ENCODE data around the gene ZNF496. TPM values are rescaled to one million over a fixed set of nuclear protein-coding genes. Genes with fewer than 3 reads are reported as not detected.

The ZNF496 gene
- total RNA-seq, 2 donors from 2014 or later: 4.8 to 14.5 TPM

DNA sequence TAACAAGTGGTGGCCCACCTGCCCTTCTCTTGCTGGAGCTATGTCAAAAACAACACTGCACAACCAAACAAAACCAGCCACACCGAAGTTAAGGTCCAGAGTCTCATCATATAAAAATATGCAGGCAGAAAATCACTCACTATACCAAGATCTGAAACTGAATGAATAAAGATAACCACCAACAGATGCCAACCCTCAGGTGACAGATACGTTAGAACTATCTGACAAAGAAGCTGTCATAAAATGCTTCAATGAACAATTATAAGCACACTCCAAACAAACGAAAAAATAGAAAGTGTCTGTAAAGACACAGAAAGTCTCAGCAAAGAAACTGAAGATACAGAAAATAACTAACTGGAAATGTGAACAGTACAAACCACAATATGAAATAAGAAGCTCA, 14.0 kb downstream of the ZNF496 start:
- ATAC-seq: no peak
- Mint-ChIP-seq H3K36me3 (peaks cover 7 to 29% of the 10 kb centered on the region in 2 donors), H3K27ac (no peak overlapping the region), H3K9me3 (no peaks in the 10 kb centered on the region)
- DNase-seq (ENCODE audit: low spot score in 2 of 2): no peak

DNA sequence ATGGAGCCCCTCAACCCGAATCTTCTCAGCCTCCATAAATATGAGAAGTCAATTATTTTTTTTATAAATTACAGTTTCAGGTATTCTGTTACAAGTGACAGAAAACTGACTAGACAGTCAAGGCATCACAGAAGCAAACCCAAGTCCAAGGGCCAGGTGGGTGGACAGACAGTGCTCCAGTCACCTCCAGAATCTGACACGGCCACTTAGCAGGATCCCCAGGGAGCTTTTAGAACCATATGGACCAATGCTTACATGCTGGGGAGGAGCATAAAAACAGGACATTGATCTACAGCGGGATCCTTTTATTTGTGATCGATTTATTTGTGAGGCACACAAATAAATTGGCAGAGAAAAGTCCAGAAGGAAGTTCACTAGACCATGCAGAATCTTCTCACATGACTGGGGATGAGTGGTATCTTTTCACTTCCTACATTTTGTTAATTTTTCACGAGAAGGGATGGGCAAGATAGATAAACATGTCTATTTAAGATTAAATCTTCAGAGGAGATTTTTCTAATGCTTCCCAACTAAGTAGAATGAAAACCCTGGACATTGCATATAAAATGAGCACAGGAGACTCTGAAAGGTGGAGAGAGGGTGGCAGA, 15.0 kb downstream of the ZNF496 start:
- ATAC-seq (no peak), DNase-seq (ENCODE audit: low spot score in 2 of 2) (no peak)
- Mint-ChIP-seq H3K9me3 (no peaks in the 10 kb centered on the region), H3K27ac (no peak overlapping the region), H3K36me3 (peaks cover 6 to 21% of the 10 kb centered on the region in 2 donors)

DNA sequence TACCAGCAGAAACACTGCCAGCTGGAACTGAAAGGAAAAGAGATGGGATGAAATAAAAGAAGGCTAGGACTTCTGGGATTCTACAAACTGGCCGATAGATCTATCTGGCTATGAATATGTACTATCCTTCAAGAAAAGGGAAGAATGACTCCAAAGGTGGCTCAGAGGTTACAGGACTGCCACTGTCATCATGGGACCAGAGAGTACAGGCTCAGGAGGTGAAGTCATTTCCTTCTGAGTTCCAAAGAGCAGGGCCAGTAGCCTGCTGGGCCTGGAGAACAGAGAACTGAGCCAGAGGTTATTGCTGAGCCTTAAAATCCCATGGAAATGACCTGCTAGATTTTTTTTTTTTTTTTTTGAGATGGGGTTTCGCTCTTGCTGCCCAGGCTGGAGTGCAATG, 27.6 kb downstream of the ZNF496 start:
- ATAC-seq: no peak
- peak overlapping the region in 1 of 2 donors; percentile 23 for H3K27ac Mint-ChIP-seq
- peaks cover 18 to 35% of the 10 kb centered on the region in 2 donors for H3K36me3 Mint-ChIP-seq
- H3K9me3 Mint-ChIP-seq: no peaks in the 10 kb centered on the region
- no peak for DNase-seq (ENCODE audit: low spot score in 2 of 2)

GRCh38 chr1:247303216-247303615, 28.5 kb downstream of the ZNF496 start:
- Mint-ChIP-seq H3K36me3 (peaks cover 18 to 39% of the 10 kb centered on the region in 2 donors), H3K27ac (no peak overlapping the region)

DNA sequence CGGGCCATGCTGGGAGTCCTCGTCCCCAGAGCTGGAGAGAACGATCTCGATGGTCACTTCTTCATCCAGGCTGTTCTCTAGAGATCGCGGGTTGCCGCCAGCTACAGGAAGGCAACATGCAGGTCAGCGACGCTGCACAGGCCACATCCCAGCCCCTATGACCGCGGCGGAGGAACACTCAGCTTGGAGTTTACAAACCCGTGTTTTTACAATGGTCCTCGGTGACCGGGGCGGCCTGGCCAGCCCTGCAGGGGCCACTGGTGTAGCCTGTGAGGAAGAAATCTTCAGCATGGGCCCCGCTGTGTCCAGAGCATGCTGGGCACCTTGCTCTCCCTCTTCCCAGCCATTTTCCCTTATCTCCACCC, 30.5 kb downstream of the ZNF496 start:
- peaks cover 18 to 25% of the 10 kb centered on the region in 2 donors for H3K36me3 Mint-ChIP-seq
- no peak for ATAC-seq
- no peaks in the 10 kb centered on the region for H3K9me3 Mint-ChIP-seq

More at GRCh38 chr1:247303216-247303615, 28.5 kb downstream of the ZNF496 start:
- no peak for ATAC-seq
- DNase-seq (ENCODE audit: low spot score in 2 of 2): no peak
- no peaks in the 10 kb centered on the region for H3K9me3 Mint-ChIP-seq

GRCh38 chr1:247300491-247301175, 31.0 kb downstream of the ZNF496 start:
- DNase-seq (ENCODE audit: low spot score in 2 of 2): no peak
- Mint-ChIP-seq H3K36me3 (peaks cover 18 to 25% of the 10 kb centered on the region in 2 donors), H3K9me3 (no peaks in the 10 kb centered on the region), H3K27ac (no peak overlapping the region)
- no peak for ATAC-seq

More for the DNA sequence above, 30.5 kb downstream of the ZNF496 start:
- no peak for DNase-seq (ENCODE audit: low spot score in 2 of 2)
- no peak overlapping the region for H3K27ac Mint-ChIP-seq

GRCh38 chr1:247299723-247300381, 31.8 kb downstream of the ZNF496 start:
- Mint-ChIP-seq H3K27ac (no peak overlapping the region), H3K9me3 (no peaks in the 10 kb centered on the region), H3K36me3 (peaks cover 16 to 25% of the 10 kb centered on the region in 2 donors)
- DNase-seq (ENCODE audit: low spot score in 2 of 2): no peak
- no peak for ATAC-seq

- H3K36me3 Mint-ChIP-seq: peaks cover 12 to 21% of the 10 kb centered on the region in 2 donors
- no peak overlapping the region for H3K27ac Mint-ChIP-seq
- ATAC-seq (no peak), DNase-seq (ENCODE audit: low spot score in 2 of 2) (no peak)
- no peaks in the 10 kb centered on the region for H3K9me3 Mint-ChIP-seq
Observed at GRCh38 chr1:247298701-247299100, 33.0 kb downstream of the ZNF496 start.

DNA sequence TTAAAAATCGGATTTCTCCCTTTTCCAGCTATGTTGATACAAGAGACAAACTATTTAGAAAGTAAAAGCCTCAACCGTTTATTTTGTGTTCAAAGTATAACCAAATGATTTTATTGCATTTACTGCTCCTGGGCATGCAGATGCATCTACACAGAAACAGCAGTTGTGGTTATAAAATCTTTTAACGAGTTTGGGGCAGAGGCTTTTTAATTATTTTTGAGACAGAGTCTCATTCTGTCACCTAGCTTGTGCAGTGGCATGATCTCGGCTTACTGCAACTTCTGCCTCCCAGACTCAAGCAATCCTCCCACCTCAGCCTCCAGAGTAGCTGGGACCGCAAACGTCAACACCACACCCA, 33.6 kb downstream of the ZNF496 start:
- Mint-ChIP-seq H3K27ac (no peak overlapping the region), H3K36me3 (peaks cover 7 to 15% of the 10 kb centered on the region in 2 donors), H3K9me3 (no peaks in the 10 kb centered on the region)
- ATAC-seq (no peak), DNase-seq (ENCODE audit: low spot score in 2 of 2) (no peak)

DNA sequence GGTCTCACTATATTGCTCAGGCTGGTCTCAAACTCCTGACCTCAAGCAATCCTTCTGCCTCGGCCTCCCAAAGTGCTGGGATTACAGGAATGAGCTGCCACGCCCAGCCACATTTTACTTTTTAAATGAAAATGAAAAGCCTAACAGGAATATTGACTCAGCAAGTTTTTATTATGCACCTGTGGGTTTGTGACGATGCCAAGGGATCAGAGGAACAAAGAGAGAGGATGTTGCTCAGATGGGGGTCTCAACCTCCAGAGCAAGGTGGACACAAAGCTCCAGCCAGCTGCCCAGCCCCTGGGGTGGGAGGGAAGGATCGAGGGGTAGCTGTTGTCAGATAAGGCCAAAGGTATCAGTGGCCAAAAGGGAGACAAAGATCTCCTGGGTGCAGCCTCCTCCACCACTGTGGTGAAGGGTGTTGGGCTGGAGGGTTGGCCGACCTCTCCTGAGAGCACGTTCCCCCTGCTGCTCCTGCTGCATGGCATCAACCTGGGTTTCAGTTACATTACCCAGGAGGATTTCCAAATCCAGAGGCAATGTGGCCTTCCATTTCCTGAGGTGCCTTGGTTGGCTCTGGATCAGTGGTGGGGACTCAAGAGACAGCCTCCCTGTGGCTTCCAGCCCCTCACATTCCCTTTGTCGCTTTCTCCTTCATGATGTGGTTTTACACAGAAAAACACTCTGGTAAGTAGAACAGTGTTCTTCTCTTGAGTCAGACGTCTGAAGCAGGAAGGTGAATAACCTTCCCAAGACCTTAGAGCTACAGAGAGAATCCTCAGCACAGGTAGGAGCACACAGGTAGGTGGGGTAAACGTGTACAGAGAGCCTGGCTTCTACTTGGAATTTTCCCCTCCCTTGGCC, 34.2 kb downstream of the ZNF496 start:
- no peak for DNase-seq (ENCODE audit: low spot score in 2 of 2)
- peaks cover 1 to 9% of the 10 kb centered on the region in 2 donors for H3K36me3 Mint-ChIP-seq
- peak overlapping the region in 1 of 2 donors; percentile 44 for H3K27ac Mint-ChIP-seq
- ATAC-seq: no peak
- H3K9me3 Mint-ChIP-seq: no peaks in the 10 kb centered on the region

GRCh38 chr1:247296599-247297180, 35.0 kb downstream of the ZNF496 start:
- ATAC-seq (no peak), DNase-seq (ENCODE audit: low spot score in 2 of 2) (no peak)
- H3K9me3 Mint-ChIP-seq: no peaks in the 10 kb centered on the region
- no peak overlapping the region for H3K27ac Mint-ChIP-seq
- peaks cover 0 to 7% of the 10 kb centered on the region in 2 donors for H3K36me3 Mint-ChIP-seq

GRCh38 chr1:247295746-247296145, 35.9 kb downstream of the ZNF496 start:
- Mint-ChIP-seq H3K27ac (peak overlapping the region in 1 of 2 donors; percentile 6), H3K9me3 (no peaks in the 10 kb centered on the region), H3K36me3 (peaks cover 0 to 7% of the 10 kb centered on the region in 2 donors)
- DNase-seq (ENCODE audit: low spot score in 2 of 2) (no peak), ATAC-seq (no peak)

DNA sequence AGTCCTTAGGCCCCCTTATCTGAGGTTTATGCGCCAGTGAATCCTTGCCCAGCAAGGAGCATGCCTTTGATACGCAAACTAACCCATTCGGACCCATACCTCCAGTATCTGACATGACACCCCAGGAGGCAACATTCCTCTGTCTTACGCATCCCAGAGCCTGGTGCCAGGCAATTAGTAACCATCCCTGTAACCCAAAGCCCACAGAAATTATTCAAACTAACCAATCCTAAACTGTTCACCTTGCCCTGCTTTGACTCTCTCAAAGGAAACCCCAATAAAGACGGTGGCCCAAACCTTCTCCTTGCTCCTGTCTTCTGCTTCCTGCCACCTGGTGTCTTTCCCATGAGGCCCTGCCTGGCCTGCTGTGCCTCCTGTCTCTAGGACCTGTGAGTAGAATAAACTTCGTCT, 36.4 kb downstream of the ZNF496 start:
- no peak overlapping the region for H3K27ac Mint-ChIP-seq
- DNase-seq (ENCODE audit: low spot score in 2 of 2): no peak
- ATAC-seq: no peak
- H3K9me3 Mint-ChIP-seq: no peaks in the 10 kb centered on the region
- peaks cover 0 to 7% of the 10 kb centered on the region in 2 donors for H3K36me3 Mint-ChIP-seq

- H3K9me3 Mint-ChIP-seq: peaks cover 2 to 3% of the 10 kb centered on the region in 2 donors
Observed at GRCh38 chr1:247294282-247294681, 37.4 kb downstream of the ZNF496 start.

DNA sequence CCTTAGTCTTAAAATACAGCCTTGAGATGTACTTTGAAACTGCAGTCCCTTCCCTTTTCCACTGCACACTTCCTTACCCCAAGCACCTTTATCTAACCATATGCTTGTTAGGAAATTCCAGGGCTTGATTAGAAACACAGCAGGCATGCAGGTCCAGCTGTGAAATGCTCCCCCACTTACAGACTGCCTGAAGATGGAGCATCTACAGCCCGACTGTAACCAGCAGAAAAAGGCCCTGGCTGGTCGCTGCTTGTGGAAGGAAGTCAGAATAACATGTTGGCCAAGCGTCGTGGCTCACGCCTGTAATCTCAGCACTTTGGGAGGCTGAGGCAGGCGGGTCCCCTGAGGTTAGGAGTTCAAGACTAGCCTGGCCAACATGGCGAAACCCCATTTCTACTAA, 38.6 kb downstream of the ZNF496 start:
- no peak overlapping the region for H3K27ac Mint-ChIP-seq
- ATAC-seq: no peak
- no peak for DNase-seq (ENCODE audit: low spot score in 2 of 2)
- H3K9me3 Mint-ChIP-seq: peaks cover 9 to 10% of the 10 kb centered on the region in 2 donors
- H3K36me3 Mint-ChIP-seq: peaks cover 9% of the 10 kb centered on the region in 2 donors

More at GRCh38 chr1:247294282-247294681, 37.4 kb downstream of the ZNF496 start:
- ATAC-seq (no peak), DNase-seq (ENCODE audit: low spot score in 2 of 2) (no peak)
- peaks cover 3 to 8% of the 10 kb centered on the region in 2 donors for H3K36me3 Mint-ChIP-seq
- no peak overlapping the region for H3K27ac Mint-ChIP-seq

GRCh38 chr1:247291833-247292561, 39.7 kb downstream of the ZNF496 start:
- peaks cover 15 to 20% of the 10 kb centered on the region in 2 donors for H3K9me3 Mint-ChIP-seq
- H3K27ac Mint-ChIP-seq: no peak overlapping the region
- peaks cover 13 to 15% of the 10 kb centered on the region in 2 donors for H3K36me3 Mint-ChIP-seq
- peak in 1 of 2 donors; percentile 16 for ATAC-seq
- no peak for DNase-seq (ENCODE audit: low spot score in 2 of 2)
